Measurements from ENCODE around the gene PATZ1.
"Not testable (repeated sequence)": the region's sequence is repeated elsewhere in the genome, so short reads cannot be mapped to it uniquely, and the experiment has no call there.

PATZ1 gene

DNA sequence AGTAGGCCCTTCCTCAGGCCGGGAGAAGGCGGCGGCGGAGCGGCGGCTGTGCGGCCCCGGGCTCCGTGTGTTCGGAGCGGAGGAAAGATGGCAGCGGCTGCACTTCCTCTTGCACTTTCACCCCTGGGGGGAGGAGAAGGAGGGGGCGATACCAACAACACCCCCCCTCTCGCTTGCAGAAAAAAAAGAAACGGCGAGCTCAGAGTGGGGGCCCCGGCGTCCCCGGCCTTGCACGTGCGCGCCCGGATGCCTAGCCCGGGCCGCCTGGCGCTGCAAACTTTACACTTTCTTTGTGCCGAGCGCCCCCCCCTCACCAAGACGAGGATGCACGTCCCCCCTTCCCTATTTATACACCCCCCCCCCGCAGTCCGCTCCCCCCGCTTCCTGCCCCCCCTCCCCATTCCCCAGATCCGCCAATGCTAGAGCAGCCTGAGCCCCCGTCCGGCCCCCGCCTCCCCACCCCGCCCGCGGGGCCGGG lies at the start of gene PATZ1:
Gene PATZ1, minus strand, starts transcription at position 92 of the 478 bp plus-strand sequence. CDS start 744 bp downstream, outside the sequence.
- DNase-seq = peak; percentile 80 to 90

GRCh38 chr22:31394326-31394725 lies 48.2 kb upstream of the PATZ1 start:
- no peak for DNase-seq

DNA sequence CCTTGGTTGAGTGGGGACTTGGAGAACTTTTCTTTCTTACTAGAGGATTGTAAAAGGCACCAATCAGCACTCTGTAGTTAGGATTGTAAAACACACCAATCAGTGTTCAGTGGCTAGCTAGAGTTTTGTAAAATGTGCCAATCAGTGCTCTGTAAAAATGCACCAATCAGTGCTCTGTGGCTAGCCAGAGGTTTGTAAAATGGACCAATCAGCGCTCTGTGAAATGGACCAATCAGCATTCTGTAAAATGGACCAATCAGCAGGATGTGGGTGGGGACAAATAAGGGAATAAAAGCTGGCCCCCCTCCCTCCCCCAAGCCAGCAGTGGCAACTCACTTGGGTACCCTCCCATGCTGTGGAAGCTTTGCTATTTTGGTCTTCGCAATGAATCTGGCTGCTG lies 47.7 kb upstream of the PATZ1 start:
- no peak for DNase-seq

GRCh38 chr22:31378651-31379050 lies 32.5 kb upstream of the PATZ1 start:
- DNase-seq = not testable (repeated sequence)

- no peak for DNase-seq
Observed at GRCh38 chr22:31378123-31378522, 32.0 kb upstream of the PATZ1 start.

DNA sequence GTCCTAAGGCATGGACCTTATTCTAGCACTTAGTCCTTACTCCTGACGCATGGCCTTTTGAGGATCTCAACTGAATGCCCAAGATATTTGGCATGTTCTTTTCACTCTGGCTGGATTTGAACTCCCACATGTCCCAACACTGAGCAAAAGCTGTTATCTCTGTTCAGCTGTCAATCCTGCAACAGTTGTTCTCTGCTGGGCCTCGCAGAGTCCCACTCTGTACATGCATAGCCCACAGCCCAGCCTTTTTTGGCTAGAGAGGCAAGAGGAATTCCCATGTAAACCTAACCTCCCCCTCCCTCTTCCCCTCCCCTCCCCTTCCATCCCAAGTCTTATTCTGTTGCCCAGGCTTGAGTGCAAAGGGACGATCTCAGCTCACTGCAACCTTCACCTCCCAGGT lies 31.5 kb upstream of the PATZ1 start:
- DNase-seq = no peak

DNA sequence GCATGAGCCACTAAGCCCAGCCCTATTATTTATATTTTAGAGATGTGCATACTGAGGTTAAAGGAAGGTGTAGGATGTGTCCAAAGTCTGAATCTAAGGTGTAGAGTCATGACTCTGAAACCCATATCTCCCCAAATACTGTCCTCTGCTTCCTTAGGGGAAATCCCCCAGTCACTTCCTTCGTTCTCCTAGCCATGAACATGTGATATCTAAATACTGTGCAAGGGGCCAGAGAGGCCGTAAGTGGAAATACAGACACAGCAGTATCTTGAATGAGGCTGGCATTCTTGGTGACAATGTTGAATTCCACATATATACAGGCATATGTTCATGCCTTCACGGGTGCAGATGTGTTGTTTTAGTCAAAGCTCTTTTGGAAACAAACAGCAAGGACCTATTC lies 21.3 kb upstream of the PATZ1 start:
- DNase-seq = no peak

GRCh38 chr22:31363885-31364465 lies 17.8 kb upstream of the PATZ1 start:
- no peak for DNase-seq

DNA sequence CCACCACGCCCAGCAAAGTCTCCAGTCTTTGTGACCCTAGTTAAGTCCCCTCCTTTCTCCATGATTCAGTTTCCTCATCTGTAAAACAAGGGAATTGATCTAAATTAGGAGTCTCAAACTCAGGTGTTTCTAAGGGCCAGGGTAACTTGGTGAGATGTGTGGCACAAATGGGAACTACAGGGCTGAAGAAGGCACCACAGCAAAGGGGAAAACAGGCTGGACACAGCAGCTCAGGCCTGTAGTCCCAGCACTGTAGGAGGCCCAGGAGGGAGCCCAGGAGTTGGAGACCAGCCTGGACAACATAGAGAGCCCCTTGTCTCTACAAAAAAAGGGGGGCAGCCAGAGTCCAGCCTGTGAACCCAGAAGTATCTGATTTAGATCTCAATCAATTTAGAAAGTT lies 15.6 kb upstream of the PATZ1 start:
- no peak for DNase-seq

GRCh38 chr22:31360029-31360428 lies 13.9 kb upstream of the PATZ1 start:
- no peak for DNase-seq

DNA sequence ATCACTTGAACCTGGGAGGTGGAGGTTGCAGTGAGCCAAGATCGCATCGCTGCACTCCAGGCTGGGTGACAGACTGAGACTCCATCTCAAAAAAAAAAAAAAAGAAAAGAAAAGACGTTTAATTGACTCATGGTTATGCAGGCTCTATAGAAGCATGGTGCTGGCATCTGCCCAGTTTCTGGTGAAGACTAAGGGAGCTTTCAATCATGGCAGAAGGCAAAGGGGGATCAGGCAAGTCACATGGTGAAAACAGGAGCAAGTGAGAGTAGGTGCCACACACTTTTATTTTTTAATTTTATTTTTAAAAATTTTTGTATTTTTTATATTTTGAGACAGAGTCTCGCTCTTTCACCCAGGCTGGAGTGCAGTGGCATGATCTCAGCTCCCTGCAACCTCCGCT lies 8.4 kb upstream of the PATZ1 start:
- DNase-seq = no peak

DNA sequence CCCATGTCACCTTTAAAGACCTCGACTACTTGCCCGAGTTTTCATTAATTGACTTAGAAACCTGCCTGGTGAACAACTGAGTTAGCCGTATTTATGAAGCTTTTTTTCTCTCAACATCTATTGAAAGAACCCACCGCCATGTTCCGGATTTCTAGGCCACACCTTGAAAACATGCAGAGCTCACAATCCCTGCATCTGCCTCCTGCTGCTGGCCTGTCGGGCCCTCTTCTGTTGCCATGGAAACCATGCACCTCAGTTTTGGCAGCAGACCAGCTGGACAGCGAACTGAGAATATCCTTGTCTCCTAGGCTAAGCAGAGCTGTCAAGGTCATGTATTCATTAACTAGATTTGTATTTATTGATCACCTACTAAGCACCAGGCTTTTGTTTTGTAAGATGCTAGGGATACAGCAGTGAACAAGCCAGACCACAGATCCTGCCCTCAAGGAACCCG lies 4.3 kb upstream of the PATZ1 start:
- DNase-seq = peak; percentile 93 to 95

- no peak for DNase-seq
Observed at GRCh38 chr22:31349960-31350359, 3.8 kb upstream of the PATZ1 start.

DNA sequence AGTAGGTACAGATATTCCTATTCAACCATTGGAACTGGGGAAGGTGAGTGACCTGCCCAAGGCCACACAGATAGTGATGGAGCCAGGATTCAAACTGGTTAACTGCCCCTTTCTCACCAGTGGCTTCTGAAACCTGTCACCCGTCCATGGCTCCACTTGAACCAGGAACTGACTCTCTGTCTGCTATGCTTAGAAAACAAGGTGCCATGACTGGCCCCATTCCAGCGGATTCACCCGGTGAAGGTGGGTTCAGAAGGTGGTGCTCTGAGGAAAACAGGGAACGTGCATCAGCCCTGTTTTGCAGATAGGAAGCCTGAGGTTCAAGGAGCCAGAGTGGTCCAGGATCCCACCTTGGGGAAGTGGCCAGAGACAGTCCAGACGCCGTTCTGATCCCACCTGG lies 2.6 kb upstream of the PATZ1 start:
- no peak for DNase-seq

- DNase-seq = not testable (repeated sequence)
Observed at GRCh38 chr22:31348009-31348337, 1.8 kb upstream of the PATZ1 start.

DNA sequence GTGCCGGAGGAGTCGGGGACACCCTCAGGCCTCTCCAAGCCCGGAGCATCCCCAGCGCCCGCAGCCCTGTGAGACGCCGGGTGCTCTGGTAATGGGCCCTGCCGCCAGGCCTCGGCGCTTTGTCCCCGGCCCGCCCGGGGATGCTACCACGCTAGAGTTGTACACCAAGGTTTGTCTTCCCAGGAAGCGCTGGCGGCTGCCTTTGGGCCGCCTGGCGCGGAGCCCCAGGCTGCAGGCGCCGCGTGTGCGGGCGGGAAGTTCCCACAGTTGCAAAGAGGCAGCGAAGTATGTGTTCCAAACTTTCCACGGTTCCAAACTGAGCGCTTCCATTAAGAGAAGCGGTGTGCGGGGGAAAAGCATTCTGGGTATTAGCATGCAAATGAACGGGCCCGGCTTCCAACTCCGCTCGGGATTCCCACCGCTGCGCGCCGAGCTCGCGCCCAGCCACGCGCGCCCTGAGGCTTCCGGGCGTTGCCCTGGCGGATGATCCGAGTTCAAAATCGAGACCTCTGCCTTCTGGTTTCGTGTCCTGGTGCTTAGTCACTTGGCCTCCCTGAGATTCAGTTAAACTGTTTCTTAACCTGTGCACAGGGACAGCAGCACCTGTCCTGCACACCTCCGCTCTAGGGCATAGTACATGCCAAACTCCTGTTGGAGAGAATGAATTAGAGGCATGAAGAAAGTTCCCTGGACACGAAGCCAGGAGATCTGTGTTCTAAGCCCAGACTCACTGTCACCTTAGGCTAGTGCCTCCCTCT lies 1.3 kb upstream of the PATZ1 start:
- peak; percentile 33 to 52 for DNase-seq

GRCh38 chr22:31346733-31347250 lies 646 bp upstream of the PATZ1 start:
- DNase-seq = peak in 1 of 2 experiments; percentile 63

- DNase-seq = peak; percentile 74 to 92
Observed at GRCh38 chr22:31345331-31346254, 553 bp downstream of the PATZ1 start.

DNA sequence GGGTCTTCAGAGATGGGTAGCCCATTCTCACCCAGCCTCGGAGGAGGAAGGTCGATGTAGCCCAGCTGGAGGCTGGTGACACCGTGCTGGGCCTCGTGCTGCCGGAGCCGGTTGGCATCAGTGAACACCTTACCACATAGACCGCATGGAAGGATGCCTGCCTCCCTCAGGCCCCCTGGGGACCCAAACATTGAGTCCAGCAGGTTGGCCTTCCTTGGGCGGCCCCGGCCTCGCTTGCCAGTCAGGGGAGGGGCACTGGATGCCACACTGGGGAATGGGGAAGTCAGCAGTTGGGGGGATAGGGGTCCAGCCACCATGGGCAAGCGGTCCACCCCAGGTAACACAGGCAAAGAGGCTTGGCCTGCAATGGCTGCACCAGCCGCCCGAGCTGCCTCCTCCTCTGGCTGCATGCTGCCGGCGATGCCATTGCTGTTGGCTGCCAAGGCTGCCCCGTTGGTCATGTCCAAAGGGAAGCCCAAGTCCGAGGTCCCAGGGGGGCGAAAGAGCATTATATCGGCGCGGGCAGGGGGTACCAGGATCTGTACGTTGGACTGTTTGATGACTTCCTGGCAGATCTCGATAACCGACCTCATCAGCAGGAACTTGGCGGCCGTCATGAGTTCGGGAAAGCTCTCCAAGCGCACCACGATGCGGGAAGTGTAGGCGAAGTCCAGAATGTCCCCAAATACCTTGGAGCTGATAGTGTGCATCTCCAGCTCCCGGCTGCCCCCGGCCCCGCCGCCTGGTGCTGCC lies 1.4 kb downstream of the PATZ1 start:
- no peak for DNase-seq

GRCh38 chr22:31344256-31344577 lies 1.9 kb downstream of the PATZ1 start:
- no peak for DNase-seq

- peak; percentile 59 to 86 for DNase-seq
Observed at GRCh38 chr22:31343235-31344191, 2.6 kb downstream of the PATZ1 start.
